ENCODE measurements around the gene MAPKAPK3. TPM values are rescaled to one million over a fixed set of nuclear protein-coding genes. Genes with fewer than 3 reads are reported as not detected.

Gene MAPKAPK3
- polyA plus RNA-seq, 4 donors, result 55.1 to 63.3 (median 58.3) TPM

DNA sequence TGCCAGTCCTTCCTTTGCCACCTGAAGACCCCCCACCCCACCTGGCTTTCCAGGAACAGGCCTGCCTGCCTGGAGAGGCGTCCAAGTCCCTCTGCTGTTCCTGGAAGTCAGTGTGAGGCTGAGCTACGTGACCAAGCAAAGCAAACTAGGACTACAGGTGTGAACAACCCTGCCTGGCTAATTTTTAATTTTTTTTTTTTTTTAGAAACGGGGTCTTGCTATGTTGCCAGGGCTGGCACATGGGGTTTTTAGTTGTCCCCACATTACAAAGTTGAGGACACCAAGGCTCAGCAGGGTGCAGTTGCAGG, 30.2 kb upstream of the MAPKAPK3 start:
- no peak for DNase-seq (ENCODE audit: low read depth in 4 of 4, low spot score in 2 of 4)

DNA sequence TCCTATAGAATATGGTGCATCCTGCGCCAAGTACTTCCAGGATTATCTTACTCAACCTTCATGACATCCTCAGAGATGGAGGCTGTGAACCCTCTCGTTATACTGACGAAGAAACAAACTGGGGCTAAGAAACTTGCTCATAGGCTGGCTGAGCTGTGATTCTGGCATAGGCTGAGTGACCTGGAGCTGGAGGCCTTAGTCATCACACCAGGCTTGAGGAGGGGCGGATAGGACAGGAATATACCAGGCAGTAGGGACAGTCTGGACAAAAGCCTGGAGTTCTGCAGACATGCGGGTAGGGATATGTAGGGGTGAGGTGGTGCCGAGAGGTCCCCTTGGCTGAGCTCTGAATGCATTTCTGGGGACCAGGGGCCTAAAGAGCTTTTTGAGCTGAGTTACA, 29.6 kb upstream of the MAPKAPK3 start:
- DNase-seq (ENCODE audit: low read depth in 4 of 4, low spot score in 2 of 4), result no peak

DNA sequence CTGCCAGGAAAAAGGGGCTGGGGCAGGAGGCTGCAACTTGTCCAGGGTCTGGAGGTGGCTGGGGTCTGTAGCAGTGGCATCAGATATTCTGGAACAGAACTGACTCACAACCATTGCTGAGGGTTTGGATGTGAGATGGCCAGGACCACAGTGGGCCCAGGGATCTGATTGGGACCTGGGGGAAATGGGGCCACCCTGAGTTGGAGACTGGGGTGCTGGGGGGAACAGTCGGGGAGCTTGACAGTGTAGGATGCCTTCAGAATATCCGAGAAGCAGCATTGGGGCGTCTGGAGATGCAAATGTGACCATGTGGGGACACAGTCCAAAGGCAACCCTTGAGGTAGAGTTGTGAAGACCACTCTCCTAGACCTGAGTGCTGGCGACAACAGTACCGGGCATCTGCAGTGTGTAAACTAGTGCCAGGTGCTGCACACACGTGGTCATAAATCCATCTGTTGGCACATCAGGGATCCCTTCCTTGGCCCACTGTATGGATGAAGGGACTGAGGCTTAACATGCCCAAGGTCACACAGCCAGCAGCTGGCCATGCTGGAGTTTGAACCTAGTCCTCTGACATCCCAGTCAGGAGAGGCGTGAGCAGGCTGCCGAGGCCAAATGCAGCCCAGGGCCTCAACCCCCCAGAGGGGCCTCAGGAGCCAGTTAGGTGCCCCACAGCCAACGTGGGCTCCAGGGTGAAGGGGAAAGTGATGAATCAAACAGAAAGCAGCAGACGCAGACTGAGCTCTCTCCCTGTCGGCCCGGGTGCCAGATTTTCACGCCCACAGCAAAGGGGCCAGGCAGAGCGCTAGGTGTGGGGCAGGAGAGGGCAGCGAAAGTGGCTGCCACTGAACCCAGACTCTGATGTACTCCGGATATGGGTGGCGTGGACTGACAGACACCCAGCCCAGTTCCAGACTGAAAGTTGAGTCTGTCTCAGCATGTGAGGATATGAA, 28.9 kb upstream of the MAPKAPK3 start:
- DNase-seq (ENCODE audit: low read depth in 4 of 4, low spot score in 2 of 4), result no peak

DNA sequence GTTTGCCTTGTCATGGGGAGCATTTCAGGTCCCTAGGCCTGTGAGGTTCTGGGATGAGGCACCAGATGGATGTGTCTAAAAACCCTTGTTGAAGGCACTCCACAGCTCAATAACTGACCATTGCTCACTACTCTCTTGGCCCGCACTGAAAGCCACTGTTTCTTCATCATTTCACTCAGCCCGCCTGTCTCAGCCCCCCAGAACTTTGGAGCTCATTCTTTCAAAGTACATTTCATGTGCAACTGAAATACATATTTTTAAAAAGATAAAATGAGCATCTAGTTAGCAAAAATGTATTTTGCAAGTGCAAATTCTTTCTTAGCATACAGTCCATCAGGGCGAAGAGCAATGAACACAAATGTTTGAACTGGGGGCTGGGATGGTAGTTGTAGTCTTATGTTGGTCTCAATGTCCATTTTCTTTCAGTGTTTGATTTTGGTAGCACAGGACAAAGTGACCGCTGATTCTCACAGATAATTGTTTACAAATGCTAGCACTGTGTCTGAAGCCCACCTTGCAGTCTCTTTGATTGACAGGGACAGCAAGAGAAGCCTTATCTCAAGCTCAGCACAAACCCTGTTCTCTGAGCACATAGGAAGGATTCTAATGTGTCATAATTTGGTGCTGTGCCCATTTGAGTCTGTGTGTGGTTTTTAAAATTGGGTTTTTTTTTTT, 28.1 kb upstream of the MAPKAPK3 start:
- DNase-seq (ENCODE audit: low read depth in 4 of 4, low spot score in 2 of 4), result no peak

DNA sequence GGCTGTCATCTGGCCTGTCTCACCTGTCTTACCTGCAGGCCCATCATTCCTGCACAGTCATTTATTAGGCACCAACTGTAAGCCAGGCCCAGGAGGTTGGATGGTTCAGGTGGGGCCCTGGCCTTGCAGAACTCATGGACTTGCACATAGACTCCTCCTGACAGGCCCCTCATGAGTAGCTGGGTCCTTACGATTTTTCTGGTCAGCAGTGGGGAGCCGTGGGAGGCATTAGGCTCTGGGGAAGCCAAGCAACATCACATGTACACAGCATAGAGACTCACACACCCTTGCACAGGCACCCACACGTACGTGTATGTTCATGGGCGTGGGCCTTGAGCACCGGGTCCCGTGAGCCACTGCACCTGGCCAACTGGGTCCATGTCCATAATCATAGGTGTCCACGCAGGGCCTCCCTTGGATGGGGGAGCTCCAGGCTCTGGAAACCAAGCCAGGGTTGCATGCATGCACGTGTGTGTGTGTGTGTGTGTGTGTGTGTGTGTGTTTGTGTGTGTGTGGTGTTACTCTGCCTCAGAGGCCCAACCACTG, 25.7 kb upstream of the MAPKAPK3 start:
- no peak for DNase-seq (ENCODE audit: low read depth in 4 of 4, low spot score in 2 of 4)

DNA sequence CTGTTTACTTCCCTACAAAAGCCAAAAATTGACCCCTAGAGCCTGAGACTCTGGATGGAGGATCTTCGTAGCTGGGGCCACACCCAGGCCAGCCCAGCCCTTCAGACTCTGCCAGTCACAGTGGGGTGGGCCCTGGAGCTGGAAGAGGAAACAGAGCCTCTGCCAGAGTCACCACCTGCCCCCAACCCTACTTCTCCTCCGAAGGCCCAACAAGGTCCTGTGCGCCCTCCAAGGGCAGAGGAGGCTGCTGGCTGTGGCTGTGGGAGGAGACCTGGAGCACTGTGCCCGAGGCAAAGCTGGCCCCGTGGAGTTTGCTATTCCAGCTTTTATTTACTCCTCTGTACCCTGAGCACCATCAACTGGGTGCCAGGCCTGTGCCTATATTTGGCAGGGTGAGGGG, 24.4 kb upstream of the MAPKAPK3 start:
- no peak for DNase-seq (ENCODE audit: low read depth in 4 of 4, low spot score in 2 of 4)

DNA sequence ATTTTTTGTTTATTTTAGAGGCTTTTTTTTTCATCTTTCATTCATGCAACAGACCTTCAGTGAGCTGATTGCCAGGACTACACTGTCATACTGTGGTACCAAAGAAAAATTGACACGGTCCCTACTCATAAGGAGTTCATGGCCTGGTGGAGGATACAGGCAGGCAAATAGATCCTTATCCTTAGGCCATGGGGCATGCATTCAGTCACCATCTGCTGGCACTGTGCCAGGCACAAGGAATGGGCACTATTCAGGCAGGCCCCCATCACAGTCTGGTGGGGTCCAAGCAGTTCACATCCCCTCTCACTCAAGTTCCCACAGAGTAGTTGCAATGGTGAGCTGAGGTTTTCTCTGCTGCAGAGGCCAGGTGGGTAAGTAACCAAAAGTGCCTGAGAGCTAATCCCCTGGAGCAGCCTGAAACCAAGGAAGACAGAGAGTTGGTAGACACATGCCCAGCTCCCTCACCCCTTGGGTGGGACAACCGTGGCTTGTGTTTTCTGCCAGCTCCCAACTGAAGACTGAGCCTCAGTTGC, 22.6 kb upstream of the MAPKAPK3 start:
- no peak for DNase-seq (ENCODE audit: low read depth in 4 of 4, low spot score in 2 of 4)

DNA sequence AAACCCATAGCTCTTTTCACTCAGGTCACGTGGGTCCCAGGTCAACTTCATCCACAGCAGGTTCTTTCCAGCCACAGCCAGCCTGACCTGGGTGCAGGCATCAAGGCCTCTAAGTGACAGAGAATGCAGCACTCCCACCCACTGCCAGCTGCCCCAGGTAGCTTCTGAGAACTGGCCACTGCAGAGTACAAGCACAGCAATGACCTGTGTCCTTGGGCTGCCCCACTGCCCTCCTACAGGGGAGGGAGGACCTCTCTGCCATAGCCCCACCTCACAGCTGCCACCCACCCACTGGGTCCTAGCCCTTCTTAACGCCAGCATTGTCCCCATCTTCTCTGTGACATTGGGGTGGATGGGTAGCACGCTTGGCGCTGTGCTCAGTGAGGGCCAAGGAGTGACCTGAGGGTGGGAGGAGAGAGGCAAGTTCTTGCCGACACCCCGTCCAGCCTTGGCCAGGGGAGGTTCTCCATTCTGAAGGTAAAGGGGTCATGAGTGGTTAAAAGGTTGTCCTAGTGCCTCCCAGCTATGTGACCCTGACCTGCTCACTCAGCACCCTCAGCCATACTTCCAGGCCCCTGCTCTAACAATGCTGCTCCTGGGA, 17.7 kb upstream of the MAPKAPK3 start:
- DNase-seq (ENCODE audit: low read depth in 4 of 4, low spot score in 2 of 4), result no peak

DNA sequence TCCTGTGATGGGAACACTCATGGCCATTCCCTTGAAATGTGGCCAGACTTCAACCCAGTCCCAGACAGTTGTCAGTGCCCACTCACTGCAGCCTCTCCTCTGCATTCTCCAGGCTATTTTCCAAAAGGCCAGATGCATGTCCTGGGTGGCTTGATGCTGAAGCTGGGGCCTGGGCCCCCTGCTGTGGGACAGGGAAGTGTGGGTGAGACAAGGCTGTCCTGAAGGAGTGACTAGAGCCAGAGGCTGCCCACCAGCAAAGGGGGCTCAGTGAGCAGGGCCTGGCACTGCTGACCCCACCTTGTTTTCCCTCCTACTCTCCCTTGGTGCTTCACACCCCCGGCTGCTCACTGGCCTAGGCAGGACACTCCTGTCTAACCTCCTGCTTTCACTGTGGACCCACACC, 17.2 kb upstream of the MAPKAPK3 start:
- no peak for DNase-seq (ENCODE audit: low read depth in 4 of 4, low spot score in 2 of 4)

DNA sequence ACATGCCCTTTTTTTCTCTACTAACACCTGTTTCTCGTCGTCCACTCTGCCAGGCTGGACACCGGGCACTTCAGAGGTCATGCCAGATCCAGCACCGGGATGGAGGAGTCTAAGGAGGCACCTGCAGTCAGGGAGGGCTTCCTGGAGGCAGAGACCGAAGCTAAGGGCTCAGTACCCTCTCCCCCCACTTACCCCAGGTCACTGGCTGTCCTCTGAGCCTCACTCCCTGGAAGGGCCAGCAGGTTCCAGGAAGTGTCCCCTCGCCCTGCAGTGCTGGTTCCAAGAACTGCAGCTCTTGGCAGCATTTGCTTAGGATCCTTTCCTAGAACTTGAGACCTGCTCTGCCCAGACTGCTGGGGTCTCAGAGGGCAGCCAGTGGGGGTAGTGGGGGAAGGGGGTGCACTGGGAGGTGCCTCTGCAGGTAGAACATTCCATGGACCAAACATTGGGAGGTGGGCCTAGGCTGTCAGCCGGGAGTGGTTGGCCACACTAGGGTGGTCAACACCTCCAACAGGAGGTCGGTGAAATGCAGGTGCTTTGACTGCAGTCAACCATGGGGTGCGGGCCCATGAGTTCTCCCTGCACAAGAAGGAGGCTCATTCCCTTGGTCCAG, 16.7 kb upstream of the MAPKAPK3 start:
- DNase-seq (ENCODE audit: low read depth in 4 of 4, low spot score in 2 of 4), result no peak

DNA sequence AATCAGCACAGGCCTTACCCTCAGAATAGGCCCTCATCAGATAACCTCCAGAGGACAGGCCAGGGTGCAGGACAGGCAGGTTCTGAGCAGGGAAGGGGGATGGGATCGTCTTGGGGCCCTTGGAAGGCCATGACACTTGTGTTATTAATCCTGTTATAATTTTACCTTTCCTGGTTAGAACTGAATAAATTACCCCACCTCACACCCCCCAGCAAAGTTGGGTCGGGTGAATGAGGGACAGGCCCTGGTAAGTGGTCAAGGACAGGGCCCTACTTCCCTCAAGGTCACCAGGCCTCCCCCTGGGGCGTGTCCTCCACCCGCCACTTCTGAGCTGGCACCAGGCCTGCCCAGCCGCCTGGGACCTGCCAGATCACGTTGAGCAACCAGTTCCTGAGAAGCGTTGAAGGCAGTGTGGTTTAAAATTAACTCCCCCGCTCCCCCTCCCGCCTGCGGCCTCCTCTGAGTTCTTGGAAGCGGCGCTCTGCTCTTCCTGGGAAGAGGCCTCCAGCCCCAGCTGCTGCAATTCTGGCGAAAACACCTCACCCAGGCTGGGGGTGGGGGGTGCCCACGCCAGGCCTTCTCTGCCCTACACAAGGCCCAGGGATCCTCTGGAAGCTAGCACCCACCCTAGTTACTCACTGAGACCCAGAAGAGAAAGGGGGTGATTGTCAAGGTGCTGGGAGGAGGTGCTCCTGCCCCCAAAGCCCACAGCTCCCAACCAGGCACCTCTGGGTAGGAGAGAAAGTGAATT, 15.9 kb upstream of the MAPKAPK3 start:
- DNase-seq (ENCODE audit: low read depth in 4 of 4, low spot score in 2 of 4), result peak in 3 of 4 donors; percentile 82 to 89 (median 88)

DNA sequence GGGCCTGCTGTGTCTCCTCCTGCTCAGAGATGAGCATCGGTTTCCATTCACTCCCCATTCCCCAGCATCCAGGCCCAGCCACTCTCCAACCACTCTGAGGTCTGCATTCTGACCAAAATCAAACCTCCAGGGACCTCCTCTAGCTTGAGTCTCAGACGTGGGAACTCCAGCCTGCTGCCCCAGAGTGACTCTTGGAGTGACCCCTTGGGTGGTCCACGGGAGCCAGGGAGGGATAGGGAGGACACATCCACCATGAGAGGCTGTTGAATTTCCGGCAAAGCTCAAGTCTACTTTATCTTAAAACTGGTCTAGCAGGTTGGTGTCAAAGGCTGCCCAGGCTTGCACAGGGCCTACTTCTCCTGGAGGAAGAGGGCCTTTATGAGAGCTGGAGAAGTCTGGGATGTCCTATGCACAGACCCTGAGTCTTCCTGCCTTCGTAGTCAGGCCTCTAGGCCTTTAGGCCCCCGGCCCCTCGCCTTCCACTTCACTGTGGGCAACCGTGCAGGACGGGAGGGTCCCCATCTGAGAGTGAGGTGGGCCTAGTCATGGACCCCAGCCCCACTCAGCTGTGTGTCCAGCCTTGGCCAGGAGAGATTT, 14.3 kb upstream of the MAPKAPK3 start:
- DNase-seq (ENCODE audit: low read depth in 4 of 4, low spot score in 2 of 4), result no peak

DNA sequence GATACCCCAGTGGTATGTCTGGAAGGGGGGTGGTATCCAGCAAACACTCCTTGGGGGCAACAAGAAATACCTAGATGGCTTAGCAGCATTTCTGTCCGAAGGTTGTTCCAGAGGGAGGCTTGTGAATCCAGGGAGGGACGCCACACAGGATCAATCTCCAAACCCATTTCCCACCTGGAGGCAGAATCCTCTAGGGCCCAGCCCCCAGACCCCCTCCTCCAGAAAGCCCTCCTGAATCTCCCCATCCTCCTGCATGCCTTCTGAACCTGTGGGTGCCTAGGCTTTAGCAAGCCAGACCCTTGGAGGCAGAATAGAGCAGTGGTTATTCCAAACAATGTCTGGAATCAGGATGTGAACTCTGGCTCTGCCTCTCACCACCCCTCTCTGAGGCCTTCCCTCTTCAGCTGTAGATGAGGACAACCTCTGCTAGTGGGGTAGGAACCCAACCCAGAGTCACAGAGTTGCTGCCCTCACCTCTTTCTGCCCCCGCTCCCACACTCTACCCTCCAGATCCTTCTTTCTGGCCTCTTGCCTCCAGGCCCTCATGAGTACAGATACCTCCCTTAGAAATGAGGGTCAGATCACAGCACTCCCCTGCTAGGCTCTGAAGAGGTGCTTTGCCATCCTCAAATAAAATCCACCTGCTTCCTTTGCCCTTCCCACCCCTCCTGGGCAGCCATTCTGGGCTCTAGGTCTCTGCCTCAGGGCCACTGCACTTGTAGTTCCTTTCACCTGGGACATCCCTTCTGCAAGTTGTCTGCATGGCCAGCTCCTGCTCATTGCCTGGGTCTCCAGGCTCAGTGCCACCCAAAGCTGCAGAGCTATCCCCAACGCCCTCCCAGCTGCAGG, 13.5 kb upstream of the MAPKAPK3 start:
- no peak for DNase-seq (ENCODE audit: low read depth in 4 of 4, low spot score in 2 of 4)

DNA sequence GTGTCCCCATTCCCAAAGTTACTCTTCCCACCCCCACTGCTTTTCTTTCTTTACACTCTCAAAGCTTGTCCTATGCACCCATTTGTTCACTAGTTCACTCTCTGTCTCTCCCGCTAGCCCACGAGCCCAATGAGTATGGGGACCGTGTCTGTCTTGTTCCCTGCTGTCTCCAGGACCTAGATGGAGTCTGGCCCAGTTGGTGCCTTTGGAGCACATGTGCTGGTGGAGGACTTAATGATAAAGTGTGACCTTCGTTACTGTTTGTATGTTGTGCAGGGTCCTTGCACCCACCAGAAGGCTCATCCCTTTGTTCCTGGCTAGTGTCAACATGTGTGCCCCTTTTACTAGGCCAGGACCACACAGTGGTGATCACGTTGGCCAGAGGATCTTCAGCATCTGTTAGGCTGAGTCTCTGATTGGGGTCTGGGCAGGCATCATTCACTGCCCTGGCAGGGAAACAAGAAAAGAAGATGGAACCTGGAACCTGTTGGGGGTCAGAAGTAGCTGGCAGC, 12.8 kb upstream of the MAPKAPK3 start:
- no peak for DNase-seq (ENCODE audit: low read depth in 4 of 4, low spot score in 2 of 4)

DNA sequence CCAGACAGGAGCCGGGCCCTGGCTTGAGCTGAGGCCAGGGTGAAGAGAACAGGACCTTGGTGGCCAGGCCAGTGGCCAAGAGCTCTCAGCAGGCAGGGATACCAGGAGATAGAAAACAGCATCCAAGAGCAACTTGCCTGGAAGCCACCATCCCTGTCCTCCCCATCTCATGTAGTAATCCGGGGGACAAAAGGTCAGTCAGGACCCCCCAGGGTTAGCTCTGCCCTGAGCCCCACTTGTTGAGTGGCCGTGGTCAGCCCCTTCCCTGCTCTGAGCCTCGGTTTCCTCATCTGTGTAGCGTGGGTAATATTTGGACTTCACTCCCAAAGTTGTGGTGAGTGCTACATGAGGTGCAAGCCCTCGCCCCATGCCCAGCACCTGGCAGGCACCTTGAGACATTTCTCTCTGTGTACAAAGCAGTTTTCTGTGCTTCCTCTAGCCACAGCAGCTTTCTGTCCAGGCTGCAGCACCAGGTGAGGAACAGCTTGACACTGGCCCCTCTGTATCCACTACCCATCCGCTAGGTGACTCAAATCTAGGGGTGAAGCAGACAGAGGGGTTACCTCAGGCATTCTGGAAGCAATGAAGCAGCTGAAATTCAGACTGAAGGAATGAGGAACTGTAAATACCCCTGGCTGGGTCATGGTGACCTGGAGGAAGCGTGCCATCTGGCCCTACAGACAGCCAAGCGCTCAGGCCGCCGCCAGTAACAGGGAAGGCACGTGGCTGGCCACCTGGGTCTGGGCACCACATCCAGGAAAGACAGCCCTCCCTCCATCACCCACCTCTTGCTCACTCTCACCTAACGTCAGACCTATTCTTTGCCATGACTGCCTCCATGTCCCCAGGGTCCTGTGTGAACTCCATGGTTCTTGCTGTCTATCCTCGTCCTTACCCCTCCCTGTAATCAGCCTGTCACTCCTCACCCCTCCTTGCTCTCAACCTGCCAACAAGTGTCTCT, 12.0 kb upstream of the MAPKAPK3 start:
- DNase-seq (ENCODE audit: low read depth in 4 of 4, low spot score in 2 of 4), result no peak

DNA sequence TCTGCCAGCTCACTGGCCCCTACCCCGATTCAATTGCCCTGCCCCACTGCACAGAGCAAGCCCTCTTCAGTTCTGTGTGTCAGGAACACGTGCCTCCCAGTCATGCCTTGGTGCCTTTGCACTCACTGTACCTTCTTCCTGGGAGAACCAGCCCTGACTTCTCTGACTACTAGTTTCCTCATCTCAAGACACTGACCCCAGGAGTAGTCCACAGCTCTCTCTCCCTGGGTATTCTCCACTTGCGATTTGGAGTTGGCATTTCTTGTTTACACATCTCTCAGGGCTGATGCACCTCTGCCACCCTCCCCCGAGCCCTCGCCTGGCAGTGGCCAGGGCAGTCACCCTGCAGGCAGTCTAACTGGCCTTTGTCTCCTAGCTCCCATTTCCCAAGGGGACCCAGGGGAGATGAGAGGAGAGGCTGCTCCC, 11.0 kb upstream of the MAPKAPK3 start:
- DNase-seq (ENCODE audit: low read depth in 4 of 4, low spot score in 2 of 4), result no peak

DNA sequence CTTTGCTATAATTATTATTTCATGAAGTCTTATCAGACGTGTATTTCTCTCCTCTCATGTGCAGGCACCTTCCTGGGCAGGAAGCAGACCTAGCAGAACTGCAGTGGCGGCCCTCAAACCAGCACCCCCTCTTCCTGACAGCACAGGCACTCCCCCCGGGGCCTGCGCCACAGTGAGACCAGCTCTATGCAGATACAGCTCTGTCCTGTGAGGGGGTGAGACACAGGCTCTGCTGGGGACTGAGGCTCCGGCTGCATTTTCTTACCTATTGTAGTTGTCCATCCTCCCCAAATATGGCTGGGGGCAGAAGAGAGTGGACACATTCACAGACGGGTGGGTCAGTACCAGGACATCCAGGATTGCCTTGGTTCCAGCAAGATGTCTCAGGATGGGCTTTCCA, 10.4 kb upstream of the MAPKAPK3 start:
- no peak for DNase-seq (ENCODE audit: low read depth in 4 of 4, low spot score in 2 of 4)
